Measurements from ENCODE around the gene RNF182. TPM values are rescaled to one million over a fixed set of nuclear protein-coding genes. Genes with fewer than 3 reads are reported as not detected.

Gene RNF182
- total RNA-seq, 4 donors from 2014 or later, result under 0.01 to 0.41 (median 0.34) TPM; not detected in 1

- intact Hi-C loops (cut with DNase I; ENCODE audit: low total_unique reads), result no loop called here
- Histone ChIP-seq H3K9me3 (no peaks in the 10 kb centered on the region), H3K36me3 (no peaks in the 10 kb centered on the region)
Measured at GRCh38 chr6:13978787-13979186, 54.0 kb downstream of the RNF182 start.

GRCh38 chr6:13979284-13980171 is 54.8 kb downstream of the RNF182 start:
- no peaks in the 10 kb centered on the region for H3K9me3 ChIP-seq
- intact Hi-C loops (cut with DNase I; ENCODE audit: low total_unique reads), result no loop called here
- TF ChIP-seq POLR2A (IDR thresholded peaks at IDR 0.05), result no peak
- TF ChIP-seq, protein P1, sequence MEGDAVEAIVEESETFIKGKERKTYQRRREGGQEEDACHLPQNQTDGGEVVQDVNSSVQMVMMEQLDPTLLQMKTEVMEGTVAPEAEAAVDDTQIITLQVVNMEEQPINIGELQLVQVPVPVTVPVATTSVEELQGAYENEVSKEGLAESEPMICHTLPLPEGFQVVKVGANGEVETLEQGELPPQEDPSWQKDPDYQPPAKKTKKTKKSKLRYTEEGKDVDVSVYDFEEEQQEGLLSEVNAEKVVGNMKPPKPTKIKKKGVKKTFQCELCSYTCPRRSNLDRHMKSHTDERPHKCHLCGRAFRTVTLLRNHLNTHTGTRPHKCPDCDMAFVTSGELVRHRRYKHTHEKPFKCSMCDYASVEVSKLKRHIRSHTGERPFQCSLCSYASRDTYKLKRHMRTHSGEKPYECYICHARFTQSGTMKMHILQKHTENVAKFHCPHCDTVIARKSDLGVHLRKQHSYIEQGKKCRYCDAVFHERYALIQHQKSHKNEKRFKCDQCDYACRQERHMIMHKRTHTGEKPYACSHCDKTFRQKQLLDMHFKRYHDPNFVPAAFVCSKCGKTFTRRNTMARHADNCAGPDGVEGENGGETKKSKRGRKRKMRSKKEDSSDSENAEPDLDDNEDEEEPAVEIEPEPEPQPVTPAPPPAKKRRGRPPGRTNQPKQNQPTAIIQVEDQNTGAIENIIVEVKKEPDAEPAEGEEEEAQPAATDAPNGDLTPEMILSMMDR (IDR thresholded peaks at IDR 0.05), result no peak

More at GRCh38 chr6:13978787-13979186, 54.0 kb downstream of the RNF182 start:
- no peak overlapping the region for H3K4me3 ChIP-seq
- TF ChIP-seq, protein P1 (IDR thresholded peaks at IDR 0.05), result no peak
- TF ChIP-seq POLR2A (IDR thresholded peaks at IDR 0.05), result no peak
- no peak overlapping the region for H3K27ac ChIP-seq
- no peak for DNase-seq
- no peaks in the 10 kb centered on the region for H3K4me1 ChIP-seq
- H3K27me3 ChIP-seq, result no peaks in the 10 kb centered on the region

GRCh38 chr6:13980534-13980933 is 55.8 kb downstream of the RNF182 start:
- Histone ChIP-seq H3K4me3 (no peak overlapping the region), H3K4me1 (no peaks in the 10 kb centered on the region), H3K36me3 (no peaks in the 10 kb centered on the region), H3K27me3 (no peaks in the 10 kb centered on the region), H3K27ac (no peak overlapping the region), H3K9me3 (no peaks in the 10 kb centered on the region)
- no peak for DNase-seq
- intact Hi-C loops (cut with DNase I; ENCODE audit: low total_unique reads), result no loop called here
- TF ChIP-seq, protein P1 (IDR thresholded peaks at IDR 0.05), result no peak
- no peak for TF ChIP-seq POLR2A (IDR thresholded peaks at IDR 0.05)

More at GRCh38 chr6:13979284-13980171, 54.8 kb downstream of the RNF182 start:
- no peak overlapping the region for H3K27ac ChIP-seq
- H3K4me1 ChIP-seq, result no peaks in the 10 kb centered on the region
- H3K27me3 ChIP-seq, result no peaks in the 10 kb centered on the region
- H3K4me3 ChIP-seq, result no peak overlapping the region
- H3K36me3 ChIP-seq, result no peaks in the 10 kb centered on the region
- DNase-seq, result no peak

DNA sequence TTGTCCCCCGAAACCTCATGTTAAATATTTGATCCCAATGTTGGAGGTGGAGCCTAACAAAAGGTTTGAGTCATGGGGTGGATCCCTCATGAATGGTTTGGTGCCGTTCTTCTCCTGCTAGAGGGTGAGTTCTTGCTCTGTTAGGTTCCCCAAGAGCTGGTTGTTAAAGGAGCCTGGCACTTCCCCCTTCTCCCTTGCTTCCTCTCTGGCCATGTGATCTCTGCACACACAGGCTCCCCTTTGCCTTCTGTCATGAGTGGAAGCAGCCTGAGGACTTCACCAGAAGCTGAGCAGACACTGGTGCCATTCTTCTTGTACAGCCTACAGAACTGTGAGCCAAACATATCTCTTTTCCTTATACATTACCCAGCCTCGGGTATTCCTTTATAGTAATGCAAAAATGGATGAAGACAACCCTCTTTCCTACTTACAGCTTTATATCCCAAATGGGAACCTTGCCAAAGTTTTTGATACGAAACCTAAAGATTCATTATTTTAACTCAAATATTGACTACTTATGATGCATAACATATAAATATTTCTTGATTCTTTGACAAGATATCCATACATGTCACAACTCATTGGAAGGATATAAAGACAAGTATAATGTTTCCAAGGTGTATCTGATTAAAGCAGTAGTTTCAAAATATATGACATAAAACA is 61.0 kb downstream of the RNF182 start:
- Histone ChIP-seq H3K27ac (no peak overlapping the region), H3K9me3 (no peaks in the 10 kb centered on the region), H3K4me1 (no peaks in the 10 kb centered on the region), H3K4me3 (no peak overlapping the region), H3K27me3 (no peaks in the 10 kb centered on the region), H3K36me3 (no peaks in the 10 kb centered on the region)
- DNase-seq, result no peak
- intact Hi-C loops (cut with DNase I; ENCODE audit: low total_unique reads), result no loop called here
- TF ChIP-seq, protein P1 (IDR thresholded peaks at IDR 0.05), result no peak
- TF ChIP-seq POLR2A (IDR thresholded peaks at IDR 0.05), result no peak

Data from uterus (tissue), 4 donors.